Suprapubic skin (tissue), 3 donors: ENCODE results near the gene ZNF562.

Experiments used
- CTCF ChIP-seq, 2 donors: fragments of 200-600 bp in 1 of 2; fragments of 450-650 bp in 1 of 2; sonication (generic) in 1 of 2; IDR thresholded peaks; one replicate each; pipeline ENCODE4 v1.5.1; 2016 to 2019; ENCODE audit warnings: antibody characterized with exemption in 2 of 2, mild to moderate bottlenecking in 1 of 2, moderate library complexity in 1 of 2
- POLR2A ChIP-seq, 2 donors: fragments of 450-650 bp; IDR thresholded peaks; one replicate each; pipeline ENCODE4 v1.6.1; 2017; ENCODE audit warnings: antibody characterized with exemption in 2 of 2, mild to moderate bottlenecking in 2 of 2, moderate library complexity in 2 of 2

GRCh38 chr19:9620842-9621155 lies 54.1 kb downstream of the ZNF562 start:
- TF ChIP-seq CTCF (IDR thresholded peaks at IDR 0.05) (no peak), POLR2A (IDR thresholded peaks at IDR 0.05) (no peak)
